Liver (tissue), 9 donors: Measurements from ENCODE around the gene PTPRN2. TPM values are rescaled to one million over a fixed set of nuclear protein-coding genes. Genes with fewer than 3 reads are reported as not detected.

ENCODE experiments used
- DNase-seq: peaks from one replicate; pipeline ENCODE4 v3.0.0-alpha.2; 2017; ENCODE audit warnings: low spot score
- H3K27ac ChIP-seq, 2 donors: one replicate each; pipeline ENCODE4 v1.7.0; 2013; ENCODE audit warnings: inconsistent platforms in 2 of 2, low read length in 2 of 2, control low read depth in 1 of 2, low read depth in 1 of 2, mild to moderate bottlenecking in 1 of 2
- H3K27me3 ChIP-seq, 4 donors: one replicate each; pipeline versions ENCODE4 v1.6.1 to v1.7.0; 2013; ENCODE audit warnings: low read length in 3 of 4, inconsistent platforms in 1 of 4, mild to moderate bottlenecking in 1 of 4, moderate library complexity in 1 of 4; ENCODE audit not compliant: control insufficient read depth in 4 of 4, insufficient read depth in 4 of 4
- H3K36me3 ChIP-seq, 4 donors: one replicate each; pipeline versions ENCODE4 v1.6.1 to v1.7.0; 2013; ENCODE audit warnings: low read length in 3 of 4, mild to moderate bottlenecking in 3 of 4, low read depth in 1 of 4, moderate library complexity in 1 of 4; ENCODE audit not compliant: control insufficient read depth in 4 of 4, insufficient read depth in 3 of 4
- H3K4me1 ChIP-seq, 4 donors: one replicate each; pipeline versions ENCODE4 v1.6.1 to v1.7.0; 2013; ENCODE audit warnings: low read length in 3 of 4, mild to moderate bottlenecking in 3 of 4, moderate library complexity in 1 of 4; ENCODE audit not compliant: control insufficient read depth in 4 of 4, insufficient read depth in 4 of 4
- H3K4me3 ChIP-seq, 3 donors: one replicate each; pipeline versions ENCODE4 v1.6.1 to v1.7.0; 2013; ENCODE audit warnings: low read length in 3 of 3, control low read depth in 1 of 3, low read depth in 1 of 3, mild to moderate bottlenecking in 1 of 3
- H3K9ac ChIP-seq, 2 donors: one replicate each; pipeline ENCODE4 v1.7.0; 2013; ENCODE audit warnings: low read length in 2 of 2, mild to moderate bottlenecking in 2 of 2, moderate library complexity in 2 of 2, control low read depth in 1 of 2, low read depth in 1 of 2
- H3K9me3 ChIP-seq, 4 donors: one replicate each; pipeline versions ENCODE4 v1.6.1 to v1.7.0; 2013; ENCODE audit warnings: low read length in 3 of 4; ENCODE audit not compliant: control insufficient read depth in 4 of 4
- EGR1 ChIP-seq, 2 donors: IDR thresholded peaks; 2 replicates each; pipeline ENCODE4 v1.6.1; 2016 to 2018; ENCODE audit warnings: antibody characterized with exemption in 2 of 2, low read depth in 2 of 2
- FOXA1 ChIP-seq: IDR thresholded peaks from 2 replicates; pipeline ENCODE4 v1.6.1; 2016; ENCODE audit warnings: antibody characterized with exemption
- FOXA2 ChIP-seq: IDR thresholded peaks from 2 replicates; pipeline ENCODE4 v1.6.1; 2016; ENCODE audit warnings: antibody characterized with exemption
- GABPA ChIP-seq, 2 donors: IDR thresholded peaks in 1 of 2; conservative IDR thresholded peaks in 1 of 2; 2 replicates each; pipeline ENCODE4 v1.6.1; 2016; ENCODE audit warnings: antibody characterized with exemption in 2 of 2, mild to moderate bottlenecking in 1 of 2, moderate library complexity in 1 of 2
- HNF4A ChIP-seq, 2 donors: conservative IDR thresholded peaks; 2 replicates each; pipeline ENCODE4 v1.6.1; 2016; ENCODE audit warnings: antibody characterized with exemption in 2 of 2, mild to moderate bottlenecking in 2 of 2
- HNF4G ChIP-seq: IDR thresholded peaks from 2 replicates; pipeline ENCODE4 v1.6.1; 2016; ENCODE audit warnings: antibody characterized with exemption
- JUND ChIP-seq, 2 donors: IDR thresholded peaks; 2 replicates each; pipeline ENCODE4 v1.6.1; 2016; ENCODE audit warnings: antibody characterized with exemption in 2 of 2
- MAX ChIP-seq: IDR thresholded peaks from 2 replicates; pipeline ENCODE4 v1.6.1; 2016; ENCODE audit warnings: antibody characterized with exemption
- NR2F2 ChIP-seq: IDR thresholded peaks from 2 replicates; pipeline ENCODE4 v1.6.1; 2016; ENCODE audit warnings: antibody characterized with exemption
- RAD21 ChIP-seq, 2 donors: IDR thresholded peaks; 2 replicates each; pipeline ENCODE4 v1.6.1; 2016; ENCODE audit warnings: antibody characterized with exemption in 2 of 2, mild to moderate bottlenecking in 2 of 2
- RXRA ChIP-seq, 2 donors: IDR thresholded peaks; 2 replicates each; pipeline ENCODE4 v1.6.1; 2017 to 2018; ENCODE audit warnings: antibody characterized with exemption in 2 of 2, mild to moderate bottlenecking in 1 of 2
- SP1 ChIP-seq: IDR thresholded peaks from 2 replicates; pipeline ENCODE4 v1.6.1; 2018; ENCODE audit warnings: antibody characterized with exemption, mild to moderate bottlenecking
- TAF1 ChIP-seq: conservative IDR thresholded peaks from 2 replicates; pipeline ENCODE4 v1.6.1; 2016; ENCODE audit warnings: antibody characterized with exemption, mild to moderate bottlenecking
- YY1 ChIP-seq: IDR thresholded peaks from 2 replicates; pipeline ENCODE4 v1.6.1; 2016; ENCODE audit warnings: antibody characterized with exemption, mild to moderate bottlenecking
- WGBS: extraction: QIAGEN DNeasy Blood & Tissue Kit; methylation state at CpG from one replicate; pipeline ENCODE4 v1.1.7; 2013; 5-methylcytosine and 5-hydroxymethylcytosine counted together
- polyA plus RNA-seq, 2 donors: library from polyadenylated mRNA; stranded (reverse) in 1 of 2; unstranded in 1 of 2; fragments of 200-250 nt in 1 of 2; fragments of >200 nt in 1 of 2; fragmentation: Nextera tagmentation in 1 of 2; extraction: Ambion mirVana in 1 of 2; gene quantifications; one replicate each; pipeline versions ENCODE4 v1.2.1 to v1.2.3, GENCODE V29; 2013 to 2015
- total RNA-seq, 2 donors: library from RNA; depleted of rRNA; stranded (reverse); fragments of >200 nt; gene quantifications; one replicate each; pipeline ENCODE4 v1.2.3, GENCODE V29; 2014
- TF ChIP-seq, protein P1 (sequence below): IDR thresholded peaks from 2 replicates; pipeline ENCODE4 v1.6.1; 2016; ENCODE audit warnings: antibody characterized with exemption, mild to moderate bottlenecking
- TF ChIP-seq, protein P2 (sequence below): IDR thresholded peaks from 2 replicates; pipeline ENCODE4 v1.6.1; 2016; ENCODE audit warnings: antibody characterized with exemption
- TF ChIP-seq, protein P3 (sequence below): fragments of 150-350 bp; IDR thresholded peaks from 2 replicates; pipeline ENCODE4 v1.5.1; 2017; ENCODE audit warnings: improper control_type of control experiment, low read depth, low read length; ENCODE audit not compliant: missing input control
- TF ChIP-seq, protein P4 (sequence below): IDR thresholded peaks from 2 replicates; pipeline ENCODE4 v1.6.1; 2016; ENCODE audit warnings: antibody characterized with exemption
- donor health status: healthy.
- donor health status: healthy.
- donor health status: healthy.
- donor health status: healthy.
- donor health status: healthy.

PTPRN2 gene
- total and polyA plus RNA-seq, 4 donors = 0.75 to 1.9 (median 1.1) TPM

GRCh38 chr7:158123753-158124152 is 463.9 kb downstream of the PTPRN2 start:
- TF ChIP-seq RAD21 (IDR thresholded peaks at IDR 0.05) (no peak), HNF4G (no peak), MAX (no peak), TAF1 (no peak), SP1 (no peak), FOXA2 (no peak), JUND (IDR thresholded peaks at IDR 0.05) (no peak), EGR1 (IDR thresholded peaks at IDR 0.05; ENCODE audit: low read depth in 2 of 2) (no peak), YY1 (no peak), GABPA (IDR thresholded peaks at IDR 0.05 in 1 of 2, conservative IDR thresholded peaks at IDR 0.05 in 1 of 2) (no peak), NR2F2 (no peak), HNF4A (conservative IDR thresholded peaks at IDR 0.05) (no peak), FOXA1 (no peak)
- TF ChIP-seq, protein P1, sequence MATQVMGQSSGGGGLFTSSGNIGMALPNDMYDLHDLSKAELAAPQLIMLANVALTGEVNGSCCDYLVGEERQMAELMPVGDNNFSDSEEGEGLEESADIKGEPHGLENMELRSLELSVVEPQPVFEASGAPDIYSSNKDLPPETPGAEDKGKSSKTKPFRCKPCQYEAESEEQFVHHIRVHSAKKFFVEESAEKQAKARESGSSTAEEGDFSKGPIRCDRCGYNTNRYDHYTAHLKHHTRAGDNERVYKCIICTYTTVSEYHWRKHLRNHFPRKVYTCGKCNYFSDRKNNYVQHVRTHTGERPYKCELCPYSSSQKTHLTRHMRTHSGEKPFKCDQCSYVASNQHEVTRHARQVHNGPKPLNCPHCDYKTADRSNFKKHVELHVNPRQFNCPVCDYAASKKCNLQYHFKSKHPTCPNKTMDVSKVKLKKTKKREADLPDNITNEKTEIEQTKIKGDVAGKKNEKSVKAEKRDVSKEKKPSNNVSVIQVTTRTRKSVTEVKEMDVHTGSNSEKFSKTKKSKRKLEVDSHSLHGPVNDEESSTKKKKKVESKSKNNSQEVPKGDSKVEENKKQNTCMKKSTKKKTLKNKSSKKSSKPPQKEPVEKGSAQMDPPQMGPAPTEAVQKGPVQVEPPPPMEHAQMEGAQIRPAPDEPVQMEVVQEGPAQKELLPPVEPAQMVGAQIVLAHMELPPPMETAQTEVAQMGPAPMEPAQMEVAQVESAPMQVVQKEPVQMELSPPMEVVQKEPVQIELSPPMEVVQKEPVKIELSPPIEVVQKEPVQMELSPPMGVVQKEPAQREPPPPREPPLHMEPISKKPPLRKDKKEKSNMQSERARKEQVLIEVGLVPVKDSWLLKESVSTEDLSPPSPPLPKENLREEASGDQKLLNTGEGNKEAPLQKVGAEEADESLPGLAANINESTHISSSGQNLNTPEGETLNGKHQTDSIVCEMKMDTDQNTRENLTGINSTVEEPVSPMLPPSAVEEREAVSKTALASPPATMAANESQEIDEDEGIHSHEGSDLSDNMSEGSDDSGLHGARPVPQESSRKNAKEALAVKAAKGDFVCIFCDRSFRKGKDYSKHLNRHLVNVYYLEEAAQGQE = no peak
- TF ChIP-seq, protein P2, sequence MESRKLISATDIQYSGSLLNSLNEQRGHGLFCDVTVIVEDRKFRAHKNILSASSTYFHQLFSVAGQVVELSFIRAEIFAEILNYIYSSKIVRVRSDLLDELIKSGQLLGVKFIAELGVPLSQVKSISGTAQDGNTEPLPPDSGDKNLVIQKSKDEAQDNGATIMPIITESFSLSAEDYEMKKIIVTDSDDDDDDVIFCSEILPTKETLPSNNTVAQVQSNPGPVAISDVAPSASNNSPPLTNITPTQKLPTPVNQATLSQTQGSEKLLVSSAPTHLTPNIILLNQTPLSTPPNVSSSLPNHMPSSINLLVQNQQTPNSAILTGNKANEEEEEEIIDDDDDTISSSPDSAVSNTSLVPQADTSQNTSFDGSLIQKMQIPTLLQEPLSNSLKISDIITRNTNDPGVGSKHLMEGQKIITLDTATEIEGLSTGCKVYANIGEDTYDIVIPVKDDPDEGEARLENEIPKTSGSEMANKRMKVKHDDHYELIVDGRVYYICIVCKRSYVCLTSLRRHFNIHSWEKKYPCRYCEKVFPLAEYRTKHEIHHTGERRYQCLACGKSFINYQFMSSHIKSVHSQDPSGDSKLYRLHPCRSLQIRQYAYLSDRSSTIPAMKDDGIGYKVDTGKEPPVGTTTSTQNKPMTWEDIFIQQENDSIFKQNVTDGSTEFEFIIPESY = no peak
- TF ChIP-seq, protein P3, sequence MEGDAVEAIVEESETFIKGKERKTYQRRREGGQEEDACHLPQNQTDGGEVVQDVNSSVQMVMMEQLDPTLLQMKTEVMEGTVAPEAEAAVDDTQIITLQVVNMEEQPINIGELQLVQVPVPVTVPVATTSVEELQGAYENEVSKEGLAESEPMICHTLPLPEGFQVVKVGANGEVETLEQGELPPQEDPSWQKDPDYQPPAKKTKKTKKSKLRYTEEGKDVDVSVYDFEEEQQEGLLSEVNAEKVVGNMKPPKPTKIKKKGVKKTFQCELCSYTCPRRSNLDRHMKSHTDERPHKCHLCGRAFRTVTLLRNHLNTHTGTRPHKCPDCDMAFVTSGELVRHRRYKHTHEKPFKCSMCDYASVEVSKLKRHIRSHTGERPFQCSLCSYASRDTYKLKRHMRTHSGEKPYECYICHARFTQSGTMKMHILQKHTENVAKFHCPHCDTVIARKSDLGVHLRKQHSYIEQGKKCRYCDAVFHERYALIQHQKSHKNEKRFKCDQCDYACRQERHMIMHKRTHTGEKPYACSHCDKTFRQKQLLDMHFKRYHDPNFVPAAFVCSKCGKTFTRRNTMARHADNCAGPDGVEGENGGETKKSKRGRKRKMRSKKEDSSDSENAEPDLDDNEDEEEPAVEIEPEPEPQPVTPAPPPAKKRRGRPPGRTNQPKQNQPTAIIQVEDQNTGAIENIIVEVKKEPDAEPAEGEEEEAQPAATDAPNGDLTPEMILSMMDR = no peak
- TF ChIP-seq, protein P4, sequence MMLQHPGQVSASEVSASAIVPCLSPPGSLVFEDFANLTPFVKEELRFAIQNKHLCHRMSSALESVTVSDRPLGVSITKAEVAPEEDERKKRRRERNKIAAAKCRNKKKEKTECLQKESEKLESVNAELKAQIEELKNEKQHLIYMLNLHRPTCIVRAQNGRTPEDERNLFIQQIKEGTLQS = no peak
- Histone ChIP-seq H3K4me3 (no peak overlapping the region), H3K9ac (no peak overlapping the region), H3K27me3 (no peaks in the 10 kb centered on the region), H3K27ac (no peak overlapping the region), H3K36me3 (no peaks in the 10 kb centered on the region), H3K9me3 (peaks cover 0 to 5% (median 0%) of the 10 kb centered on the region in 4 donors), H3K4me1 (no peaks in the 10 kb centered on the region)
- no peak for DNase-seq
- 93% methylated on average over 18 of the region's 18 CpGs for WGBS

- Histone ChIP-seq H3K9me3 (peaks cover 0 to 8% (median 2%) of the 10 kb centered on the region in 4 donors), H3K27me3 (no peaks in the 10 kb centered on the region), H3K4me3 (no peak overlapping the region), H3K27ac (no peak overlapping the region), H3K4me1 (no peaks in the 10 kb centered on the region), H3K36me3 (no peaks in the 10 kb centered on the region), H3K9ac (no peak overlapping the region)
- 92% methylated on average over 20 of the region's 20 CpGs for WGBS
- no peak for DNase-seq
- TF ChIP-seq, protein P2 = no peak
- no peak for TF ChIP-seq EGR1 (IDR thresholded peaks at IDR 0.05; ENCODE audit: low read depth in 2 of 2)
- TF ChIP-seq, protein P1 = no peak
- TF ChIP-seq FOXA1 = no peak
- no peak for TF ChIP-seq HNF4G
- no peak for TF ChIP-seq RXRA (IDR thresholded peaks at IDR 0.05)
- no peak for TF ChIP-seq MAX
Observed at GRCh38 chr7:158123214-158123613, 464.4 kb downstream of the PTPRN2 start.
